Gastroesophageal sphincter (tissue), 4 donors: ENCODE data around the gene TACR1. TPM values are rescaled to one million over a fixed set of nuclear protein-coding genes. Genes with fewer than 3 reads are reported as not detected.

ENCODE experiments used
- ATAC-seq: fragments of 150-250 bp; one replicate; pipeline ENCODE4 v1.9.1; 2016; ENCODE audit warnings: mild to moderate bottlenecking, moderate library complexity
- H3K27ac ChIP-seq, 4 donors: fragments of 200-600 bp; sonication (generic) in 3 of 4; 1 replicate in 3 of 4; 2 replicates in 1 of 4; pipeline ENCODE4 v1.5.1; 2016 to 2019
- H3K27me3 ChIP-seq: fragments of 200-600 bp; sonication (generic); one replicate; pipeline ENCODE4 v1.5.1; 2019
- H3K36me3 ChIP-seq, 2 donors: fragments of 200-600 bp; sonication (generic); one replicate each; pipeline ENCODE4 v1.5.1; 2019; ENCODE audit warnings: control low read depth in 1 of 2
- H3K4me1 ChIP-seq, 3 donors: fragments of 200-600 bp; sonication (generic); 1 replicate in 2 of 3; 2 replicates in 1 of 3; pipeline ENCODE4 v1.5.1; 2016 to 2019; ENCODE audit warnings: control low read depth in 2 of 3
- H3K4me3 ChIP-seq, 2 donors: fragments of 200-600 bp; sonication (generic); one replicate each; pipeline ENCODE4 v1.5.1; 2019; ENCODE audit warnings: mild to moderate bottlenecking in 1 of 2, moderate library complexity in 1 of 2
- H3K9me3 ChIP-seq, 3 donors: fragments of 200-600 bp; sonication (generic); one replicate each; pipeline ENCODE4 v1.5.1; 2017 to 2019; ENCODE audit warnings: control low read depth in 2 of 3
- CTCF ChIP-seq, 4 experiments: fragments of 200-600 bp in 2 of 4; fragments of 450-650 bp in 2 of 4; sonication (generic) in 1 of 4; IDR thresholded peaks; one replicate each; pipeline ENCODE4 v1.5.1; 2017 to 2019; ENCODE audit warnings: antibody characterized with exemption in 4 of 4, mild to moderate bottlenecking in 2 of 4, moderate library complexity in 2 of 4
- EP300 ChIP-seq: sonication (generic); formaldehyde crosslinking; IDR thresholded peaks from one replicate; pipeline ENCODE4 v1.6.1; 2017; ENCODE audit warnings: antibody characterized with exemption, mild to moderate bottlenecking
- POLR2A ChIP-seq, 2 donors: fragments of 450-650 bp; IDR thresholded peaks; one replicate each; pipeline ENCODE4 v1.6.1; 2017; ENCODE audit warnings: antibody characterized with exemption in 2 of 2, mild to moderate bottlenecking in 2 of 2, moderate library complexity in 1 of 2
- POLR2AphosphoS5 ChIP-seq: sonication (generic); formaldehyde crosslinking; IDR thresholded peaks from one replicate; pipeline ENCODE4 v1.6.1; 2017; ENCODE audit warnings: antibody characterized with exemption
- WGBS, 2 donors: methylation state at CpG; one replicate each; pipeline ENCODE4 v1.1.5; 2018; ENCODE audit warnings: low coverage in 1 of 2; 5-methylcytosine and 5-hydroxymethylcytosine counted together
- total RNA-seq, 4 donors: library from RNA; depleted of rRNA; stranded (reverse); fragments of >200 nt; gene quantifications; one replicate each; pipeline ENCODE4 v1.1.0, GENCODE V29; 2016

TACR1 gene
- total RNA-seq, 4 donors from 2014 or later: 2.0 to 4.2 (median 2.9) TPM

- TF ChIP-seq CTCF (IDR thresholded peaks at IDR 0.05) (no peak), POLR2AphosphoS5 (no peak), EP300 (no peak), POLR2A (IDR thresholded peaks at IDR 0.05) (no peak)
- H3K36me3 ChIP-seq: no peaks in the 10 kb centered on the region
- ATAC-seq: no peak
- H3K27me3 ChIP-seq: no peaks in the 10 kb centered on the region
- no peak overlapping the region for H3K4me3 ChIP-seq
- 84 to 94% methylated on average over 3 to 4 of the region's 4 CpGs for WGBS, 2 donors
- no peak overlapping the region for H3K27ac ChIP-seq
- no peaks in the 10 kb centered on the region for H3K9me3 ChIP-seq
- H3K4me1 ChIP-seq: no peaks in the 10 kb centered on the region
Measured at GRCh38 chr2:75007819-75008218, 191.5 kb downstream of the TACR1 start.

- Histone ChIP-seq H3K4me1 (no peaks in the 10 kb centered on the region), H3K4me3 (no peak overlapping the region), H3K27ac (no peak overlapping the region), H3K9me3 (no peaks in the 10 kb centered on the region), H3K27me3 (no peaks in the 10 kb centered on the region), H3K36me3 (no peaks in the 10 kb centered on the region)
- 100% methylated on average over 1 to 3 of the region's 4 CpGs for WGBS, 2 donors
- TF ChIP-seq EP300: no peak
- no peak for TF ChIP-seq POLR2AphosphoS5
- TF ChIP-seq POLR2A (IDR thresholded peaks at IDR 0.05): no peak
- no peak for TF ChIP-seq CTCF (IDR thresholded peaks at IDR 0.05)
- ATAC-seq: no peak
Measured at GRCh38 chr2:75007061-75007460, 192.3 kb downstream of the TACR1 start.

GRCh38 chr2:75006041-75006440, 193.3 kb downstream of the TACR1 start:
- no peaks in the 10 kb centered on the region for H3K9me3 ChIP-seq
- no peaks in the 10 kb centered on the region for H3K36me3 ChIP-seq
- ATAC-seq: no peak
- H3K4me3 ChIP-seq: no peak overlapping the region
- H3K27me3 ChIP-seq: no peaks in the 10 kb centered on the region
- H3K27ac ChIP-seq: no peak overlapping the region
- no peaks in the 10 kb centered on the region for H3K4me1 ChIP-seq
- TF ChIP-seq POLR2A (IDR thresholded peaks at IDR 0.05): no peak
- TF ChIP-seq CTCF (IDR thresholded peaks at IDR 0.05): no peak
- TF ChIP-seq EP300: no peak
- no peak for TF ChIP-seq POLR2AphosphoS5

GRCh38 chr2:75003773-75004172, 195.5 kb downstream of the TACR1 start:
- 59 to 66% methylated on average over 2 of the region's 2 CpGs for WGBS, 2 donors
- Histone ChIP-seq H3K27ac (no peak overlapping the region), H3K9me3 (no peaks in the 10 kb centered on the region), H3K4me3 (no peak overlapping the region), H3K4me1 (no peaks in the 10 kb centered on the region), H3K36me3 (no peaks in the 10 kb centered on the region), H3K27me3 (no peaks in the 10 kb centered on the region)
- TF ChIP-seq EP300: no peak
- no peak for ATAC-seq

- H3K4me1 ChIP-seq: no peaks in the 10 kb centered on the region
- no peak overlapping the region for H3K4me3 ChIP-seq
- no peaks in the 10 kb centered on the region for H3K27me3 ChIP-seq
- ATAC-seq: no peak
- TF ChIP-seq EP300 (no peak), CTCF (IDR thresholded peaks at IDR 0.05) (no peak), POLR2A (IDR thresholded peaks at IDR 0.05) (no peak), POLR2AphosphoS5 (no peak)
- H3K9me3 ChIP-seq: no peaks in the 10 kb centered on the region
- H3K27ac ChIP-seq: no peak overlapping the region
- H3K36me3 ChIP-seq: no peaks in the 10 kb centered on the region
- 66% methylated on average over 2 of the region's 2 CpGs; no CpG with 5 or more reads in 1 of the 2 donors for WGBS, 2 donors
Measured at GRCh38 chr2:75003276-75003675, 196.0 kb downstream of the TACR1 start.
